GM18517 (cell line): ENCODE data around the gene KNL1.
"Not testable (repeated sequence)": the region's sequence is repeated elsewhere in the genome, so short reads cannot be mapped to it uniquely, and the experiment has no call there.

ENCODE experiments used
- ATAC-seq: cut with Tn5 transposase; IDR thresholded peaks from one replicate; pipeline ENCODE4 v1.9.1; 2021; ENCODE audit warnings: mild to moderate bottlenecking, moderate library complexity; ENCODE audit not compliant: unreplicated experiment

The KNL1 gene

GRCh38 chr15:40593588-40594428, at the start of gene KNL1:
TSS of gene KNL1 (plus strand) at chr15:40594249. CDS start at chr15:40602932, 8,683 bp downstream.
- ATAC-seq, result peak; percentile 71

GRCh38 chr15:40545457-40545856, 48.6 kb upstream of the KNL1 start:
- ATAC-seq, result no peak

- no peak for ATAC-seq
Observed at GRCh38 chr15:40548610-40549009, 45.4 kb upstream of the KNL1 start.

GRCh38 chr15:40549894-40550293, 44.2 kb upstream of the KNL1 start:
- ATAC-seq, result no peak

- peak; percentile 64 for ATAC-seq
Observed at GRCh38 chr15:40550341-40551037, 43.6 kb upstream of the KNL1 start.

GRCh38 chr15:40554161-40554525, 39.9 kb upstream of the KNL1 start:
- no peak for ATAC-seq

- no peak for ATAC-seq
Observed at GRCh38 chr15:40555876-40556275, 38.2 kb upstream of the KNL1 start.

GRCh38 chr15:40558952-40559742, 34.9 kb upstream of the KNL1 start:
- ATAC-seq, result no peak

GRCh38 chr15:40562691-40563090, 31.4 kb upstream of the KNL1 start:
- ATAC-seq, result no peak

- no peak for ATAC-seq
Observed at GRCh38 chr15:40563426-40563825, 30.6 kb upstream of the KNL1 start.

- peak; percentile 92 for ATAC-seq
Observed at GRCh38 chr15:40564591-40565332, 29.3 kb upstream of the KNL1 start, which contains the start of gene CCDC32. TSS of gene CCDC32 (minus strand) at chr15:40565042. CDS start at chr15:40563015, 2,027 bp downstream.

- ATAC-seq, result no peak
Observed at GRCh38 chr15:40565333-40566238, 28.5 kb upstream of the KNL1 start.

GRCh38 chr15:40567111-40567510, 26.9 kb upstream of the KNL1 start:
- ATAC-seq, result no peak

GRCh38 chr15:40569129-40569953, 24.7 kb upstream of the KNL1 start, which contains the start of gene RPUSD2:
TSS of gene RPUSD2 (plus strand) at chr15:40569299. CDS start at chr15:40569338, 39 bp downstream.
- ATAC-seq, result peak; percentile 53

- no peak for ATAC-seq
Observed at GRCh38 chr15:40575113-40575512, 18.9 kb upstream of the KNL1 start.

GRCh38 chr15:40576914-40577313, 17.1 kb upstream of the KNL1 start:
- not testable (repeated sequence) for ATAC-seq

- no peak for ATAC-seq
Observed at GRCh38 chr15:40578892-40579291, 15.2 kb upstream of the KNL1 start.

GRCh38 chr15:40581796-40582195, 12.3 kb upstream of the KNL1 start:
- not testable (repeated sequence) for ATAC-seq
